Subcutaneous abdominal adipose tissue (tissue), 5 donors: ENCODE measurements around the gene MGMT.

Source experiments
- H3K27ac ChIP-seq: one replicate; pipeline ENCODE4 v1.7.0; 2013; ENCODE audit warnings: low read depth, mild to moderate bottlenecking, inconsistent platforms, low read length, moderate library complexity
- H3K27me3 ChIP-seq, 5 donors: one replicate each; pipeline ENCODE4 v1.7.0; 2013; ENCODE audit warnings: low read length in 5 of 5, inconsistent platforms in 1 of 5; ENCODE audit not compliant: control insufficient read depth in 5 of 5, insufficient read depth in 4 of 5
- H3K36me3 ChIP-seq, 5 donors: one replicate each; pipeline ENCODE4 v1.7.0; 2013; ENCODE audit warnings: low read length in 5 of 5; ENCODE audit not compliant: control insufficient read depth in 5 of 5, insufficient read depth in 5 of 5
- H3K4me1 ChIP-seq, 5 donors: one replicate each; pipeline ENCODE4 v1.7.0; 2013; ENCODE audit warnings: low read length in 5 of 5, mild to moderate bottlenecking in 3 of 5, moderate library complexity in 1 of 5; ENCODE audit not compliant: control insufficient read depth in 5 of 5, insufficient read depth in 5 of 5
- H3K4me3 ChIP-seq, 5 donors: one replicate each; pipeline ENCODE4 v1.7.0; 2013; ENCODE audit warnings: low read length in 5 of 5, low read depth in 1 of 5
- H3K9ac ChIP-seq, 5 donors: one replicate each; pipeline ENCODE4 v1.7.0; 2013; ENCODE audit warnings: low read length in 5 of 5, mild to moderate bottlenecking in 4 of 5, moderate library complexity in 3 of 5
- H3K9me3 ChIP-seq, 5 donors: one replicate each; pipeline ENCODE4 v1.7.0; 2013; ENCODE audit warnings: low read length in 5 of 5; ENCODE audit not compliant: control insufficient read depth in 5 of 5
- donor health status: healthy.
- donor health status: healthy.
- donor health status: healthy.
- donor health status: healthy.
- donor health status: healthy.

The MGMT gene

DNA sequence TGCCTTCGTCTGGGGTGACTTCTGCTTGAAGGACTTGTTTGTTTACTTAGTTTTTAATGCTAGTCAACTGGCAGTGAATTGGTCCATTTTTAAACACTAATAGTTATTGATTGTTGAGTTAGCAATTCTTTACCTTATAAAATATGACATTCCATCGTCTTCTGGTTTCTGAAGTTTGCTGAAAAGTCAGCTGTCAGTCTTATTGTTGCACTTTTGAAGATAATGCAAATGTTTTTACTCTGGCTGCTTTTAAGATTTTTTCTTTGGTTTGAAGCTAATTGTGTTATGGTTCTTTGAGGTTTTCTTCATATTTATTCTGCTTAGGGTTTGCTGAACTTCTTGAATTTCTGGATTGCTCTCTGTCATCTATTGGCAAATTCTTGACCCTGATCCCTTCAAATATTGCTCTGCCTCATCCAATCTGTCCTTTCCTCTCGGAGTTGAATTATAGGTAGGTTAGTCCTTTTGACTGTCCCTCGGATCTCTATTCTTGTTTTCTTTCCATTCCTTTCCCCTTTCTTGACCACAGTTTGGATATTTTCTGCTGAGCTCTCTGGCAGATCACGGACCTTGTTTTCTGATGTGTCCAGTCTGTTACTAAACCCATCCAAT, 24.2 kb downstream of the MGMT start:
- H3K4me1 ChIP-seq: no peaks in the 10 kb centered on the region
- H3K9ac ChIP-seq: no peak overlapping the region
- H3K9me3 ChIP-seq: peaks cover 10 to 29% (median 22%) of the 10 kb centered on the region in 5 donors
- peaks cover 0 to 4% (median 0%) of the 10 kb centered on the region in 5 donors for H3K36me3 ChIP-seq
- no peaks in the 10 kb centered on the region for H3K27me3 ChIP-seq
- H3K4me3 ChIP-seq: no peak overlapping the region
- no peak overlapping the region for H3K27ac ChIP-seq

DNA sequence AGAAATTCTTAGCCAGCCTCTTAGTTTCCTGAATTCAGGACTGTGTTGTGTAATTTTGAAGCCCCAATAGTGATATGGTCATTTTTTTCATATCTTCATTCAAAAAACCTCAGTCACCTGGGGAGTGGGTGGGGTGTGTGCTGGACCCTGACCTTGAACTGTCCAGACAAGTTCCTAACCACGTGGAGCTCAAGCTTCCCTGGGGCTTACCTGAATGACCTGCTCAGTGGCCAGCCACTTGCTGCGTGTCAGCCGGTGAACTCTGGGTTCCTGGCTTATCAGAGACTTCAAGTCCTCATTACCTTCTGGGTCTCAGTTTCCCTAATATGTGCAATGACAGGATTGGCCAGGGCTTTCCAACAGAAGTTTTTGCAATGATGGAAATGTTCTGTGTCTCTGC, 27.1 kb downstream of the MGMT start:
- no peak overlapping the region for H3K4me3 ChIP-seq
- H3K27ac ChIP-seq: no peak overlapping the region
- H3K9ac ChIP-seq: no peak overlapping the region
- H3K36me3 ChIP-seq: peaks cover 0 to 11% (median 7%) of the 10 kb centered on the region in 5 donors
- H3K27me3 ChIP-seq: no peaks in the 10 kb centered on the region
- H3K9me3 ChIP-seq: peaks cover 10 to 29% (median 22%) of the 10 kb centered on the region in 5 donors
- H3K4me1 ChIP-seq: no peaks in the 10 kb centered on the region

DNA sequence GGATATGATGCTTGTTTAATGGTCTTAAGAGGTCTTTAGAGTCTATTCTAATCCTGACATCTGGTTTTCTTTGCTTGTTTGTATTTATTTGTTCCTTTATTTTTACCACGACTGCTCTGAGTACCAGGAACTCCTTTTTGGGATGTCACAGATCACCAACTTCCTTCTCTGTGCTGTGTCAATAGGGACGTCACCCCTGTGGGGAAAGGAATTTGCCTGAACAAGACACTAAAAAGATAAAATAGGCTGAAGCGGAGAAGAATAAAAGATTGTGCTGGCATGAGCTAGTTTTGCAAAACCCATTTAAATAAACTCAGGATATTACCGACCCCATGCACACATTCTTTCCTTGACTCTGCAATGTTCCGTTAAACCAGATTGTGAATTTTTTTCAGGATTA, 27.7 kb downstream of the MGMT start:
- H3K36me3 ChIP-seq: peaks cover 0 to 11% (median 7%) of the 10 kb centered on the region in 5 donors
- H3K9ac ChIP-seq: no peak overlapping the region
- H3K4me1 ChIP-seq: no peaks in the 10 kb centered on the region
- no peak overlapping the region for H3K4me3 ChIP-seq
- no peaks in the 10 kb centered on the region for H3K27me3 ChIP-seq
- no peak overlapping the region for H3K27ac ChIP-seq
- peaks cover 10 to 25% (median 22%) of the 10 kb centered on the region in 5 donors for H3K9me3 ChIP-seq

DNA sequence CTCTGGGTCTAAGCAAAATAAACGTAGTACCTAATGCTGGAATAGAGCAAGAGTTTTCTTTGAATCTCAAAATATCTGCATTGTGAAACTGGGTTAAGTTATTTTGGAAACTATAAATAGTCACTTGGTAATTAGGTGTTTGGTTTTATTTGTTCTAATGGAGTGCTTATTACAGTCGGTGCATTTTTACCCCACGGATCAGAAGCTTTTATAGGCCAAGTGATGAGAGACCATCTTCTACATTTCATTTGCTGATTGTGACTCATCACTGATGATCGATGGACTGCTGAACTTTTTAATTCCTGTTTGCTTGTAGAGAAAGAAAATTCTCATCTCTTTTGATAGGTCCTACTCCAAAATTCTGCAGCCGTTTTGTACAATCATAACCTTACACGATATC, 28.2 kb downstream of the MGMT start:
- no peak overlapping the region for H3K4me3 ChIP-seq
- H3K36me3 ChIP-seq: peaks cover 0 to 11% (median 7%) of the 10 kb centered on the region in 5 donors
- H3K4me1 ChIP-seq: no peaks in the 10 kb centered on the region
- H3K9me3 ChIP-seq: peaks cover 10 to 22% (median 20%) of the 10 kb centered on the region in 5 donors
- no peak overlapping the region for H3K9ac ChIP-seq
- no peaks in the 10 kb centered on the region for H3K27me3 ChIP-seq
- no peak overlapping the region for H3K27ac ChIP-seq

DNA sequence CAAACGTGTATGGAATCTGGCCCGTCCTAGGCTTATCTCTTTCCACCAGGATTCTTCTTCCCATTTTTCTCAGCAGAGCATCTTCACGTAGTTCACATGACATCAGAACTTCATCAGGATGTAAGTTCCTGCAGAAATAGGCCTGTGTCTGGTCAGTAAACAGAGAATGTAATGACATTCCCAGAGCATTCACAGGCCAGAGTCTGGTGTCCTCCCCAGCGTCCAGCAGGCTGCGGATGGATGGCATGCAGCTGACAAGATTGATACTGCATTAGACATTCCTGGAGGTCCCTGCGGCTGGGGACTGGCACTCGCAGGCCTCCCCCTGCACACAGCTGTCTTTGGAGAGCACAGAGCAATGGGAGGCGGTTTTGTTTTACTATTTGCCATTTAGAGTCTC, 28.7 kb downstream of the MGMT start:
- Histone ChIP-seq H3K4me1 (no peaks in the 10 kb centered on the region), H3K36me3 (peaks cover 0 to 11% (median 9%) of the 10 kb centered on the region in 5 donors), H3K4me3 (no peak overlapping the region), H3K9me3 (peaks cover 9 to 21% (median 18%) of the 10 kb centered on the region in 5 donors), H3K27ac (no peak overlapping the region), H3K27me3 (no peaks in the 10 kb centered on the region), H3K9ac (no peak overlapping the region)

DNA sequence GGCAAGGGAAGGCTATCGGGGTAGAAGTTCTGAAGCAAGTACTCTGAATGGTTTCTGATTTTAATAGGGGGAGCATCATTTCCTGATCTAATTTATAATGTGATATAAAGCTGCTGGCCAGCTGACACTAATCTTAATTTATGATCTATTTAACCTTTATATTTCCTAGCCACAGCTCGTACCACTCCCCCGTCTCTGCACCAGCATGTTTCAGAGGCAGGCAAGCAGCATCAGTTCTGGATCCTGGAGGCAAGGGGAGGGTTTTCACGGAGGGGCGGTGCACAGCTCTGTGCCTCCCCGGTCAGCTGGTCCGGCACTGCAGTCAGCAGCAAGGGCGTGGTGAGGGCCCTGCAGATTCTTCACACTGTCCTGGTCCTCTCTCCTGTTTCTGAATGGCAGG, 30.0 kb downstream of the MGMT start:
- Histone ChIP-seq H3K27me3 (no peaks in the 10 kb centered on the region), H3K27ac (no peak overlapping the region), H3K4me3 (no peak overlapping the region), H3K36me3 (peaks cover 0 to 13% (median 10%) of the 10 kb centered on the region in 5 donors), H3K9me3 (peaks cover 1 to 9% (median 7%) of the 10 kb centered on the region in 5 donors), H3K9ac (no peak overlapping the region), H3K4me1 (no peaks in the 10 kb centered on the region)

DNA sequence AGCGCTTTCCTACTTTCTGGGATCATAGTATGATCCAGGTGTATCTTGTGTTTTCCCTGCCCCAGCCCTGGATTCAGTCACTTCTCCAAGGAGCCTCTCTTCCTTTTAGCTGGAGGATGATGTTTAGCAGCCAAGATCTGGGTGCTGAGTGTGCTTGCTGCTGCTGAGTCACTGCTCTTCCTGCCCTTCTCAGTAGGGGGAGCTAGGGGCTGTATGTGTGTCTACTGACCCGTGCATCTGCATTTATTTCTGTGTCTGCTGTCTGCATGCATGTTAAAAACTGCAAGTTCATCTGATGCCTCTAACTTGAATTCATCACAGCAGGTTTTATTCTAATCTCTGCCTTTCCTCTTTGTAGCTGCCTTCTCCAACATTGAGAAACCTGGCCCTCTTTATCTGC, 31.6 kb downstream of the MGMT start:
- no peaks in the 10 kb centered on the region for H3K4me1 ChIP-seq

DNA sequence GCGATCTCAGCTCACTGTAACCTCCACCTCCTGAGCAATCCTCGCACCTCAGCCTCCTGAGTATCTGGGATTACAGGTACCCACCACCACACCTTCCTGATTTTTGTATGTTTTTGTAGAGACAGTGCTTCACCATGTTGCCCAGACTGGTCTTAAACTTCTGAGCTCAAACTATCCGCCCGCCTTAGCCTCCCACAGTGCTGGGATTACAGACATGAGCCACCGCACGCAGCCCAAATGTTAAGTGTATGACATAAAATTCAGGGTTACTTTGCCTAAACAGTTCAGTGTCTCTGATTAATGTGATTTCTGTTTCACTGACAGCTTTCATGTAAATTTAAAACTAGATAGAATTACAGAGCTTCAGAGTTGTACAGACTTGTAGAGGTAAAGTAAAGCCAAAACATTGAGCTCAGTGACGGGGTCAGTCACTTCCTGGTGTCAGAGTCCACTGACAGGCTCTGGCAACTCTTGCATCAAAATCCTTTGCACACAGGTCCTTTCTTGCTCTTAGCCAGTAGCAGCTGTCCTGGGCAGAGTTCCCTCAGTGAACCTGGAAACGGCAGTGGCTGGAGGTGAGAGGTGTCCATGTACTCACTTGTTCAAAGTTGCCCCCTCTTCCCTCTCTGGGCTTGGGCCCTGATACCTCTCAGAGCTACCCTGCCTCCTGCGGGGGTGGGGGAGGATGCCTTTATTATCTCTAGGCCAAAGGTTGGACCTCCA, 33.7 kb downstream of the MGMT start:
- no peaks in the 10 kb centered on the region for H3K27me3 ChIP-seq
- no peak overlapping the region for H3K27ac ChIP-seq
- peaks cover 0 to 13% (median 8%) of the 10 kb centered on the region in 5 donors for H3K36me3 ChIP-seq
- no peaks in the 10 kb centered on the region for H3K9me3 ChIP-seq
- H3K4me3 ChIP-seq: no peak overlapping the region
- no peaks in the 10 kb centered on the region for H3K4me1 ChIP-seq
- no peak overlapping the region for H3K9ac ChIP-seq

More for the DNA sequence above, 31.6 kb downstream of the MGMT start:
- Histone ChIP-seq H3K9me3 (no peaks in the 10 kb centered on the region), H3K27ac (no peak overlapping the region), H3K36me3 (peaks cover 0 to 13% (median 10%) of the 10 kb centered on the region in 5 donors), H3K9ac (no peak overlapping the region), H3K4me3 (no peak overlapping the region), H3K27me3 (no peaks in the 10 kb centered on the region)

DNA sequence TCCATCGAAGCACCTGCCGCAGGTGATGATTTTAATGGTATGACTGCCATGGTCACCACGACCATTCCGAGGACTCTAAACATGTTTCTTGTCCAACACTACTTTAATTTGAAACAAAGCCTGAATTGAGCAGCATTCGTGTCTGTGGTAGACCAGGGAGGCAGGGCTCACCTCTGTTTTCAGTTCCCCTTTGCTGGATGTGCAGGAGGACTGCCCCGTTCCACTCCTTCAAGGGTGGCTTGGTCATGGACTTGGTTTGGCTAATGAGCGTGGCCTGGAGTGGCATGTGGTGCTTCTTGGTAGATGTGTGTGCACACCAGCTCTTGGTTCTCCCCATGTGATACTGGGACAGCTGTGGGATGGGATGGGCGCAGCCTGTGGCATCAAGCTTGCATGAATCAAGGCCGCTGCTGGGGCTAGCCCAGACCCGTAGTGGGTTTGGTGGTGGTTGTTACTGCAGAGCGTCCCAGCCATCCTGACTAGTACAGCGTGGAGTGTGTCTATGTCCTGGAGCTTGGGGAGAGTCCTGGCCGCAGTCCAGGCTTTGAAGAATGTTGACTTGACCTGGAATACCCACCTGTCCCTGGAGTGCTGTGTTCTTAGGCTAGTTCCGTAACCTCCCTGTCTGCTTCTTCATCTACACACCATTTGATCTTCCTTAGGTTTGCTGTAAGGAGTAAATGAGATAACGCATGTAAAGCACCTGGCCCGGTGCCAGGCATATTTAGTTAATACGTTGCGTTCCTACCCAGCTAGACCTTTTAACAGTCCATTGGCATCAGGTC, 34.8 kb downstream of the MGMT start:
- Histone ChIP-seq H3K9me3 (no peaks in the 10 kb centered on the region), H3K4me3 (no peak overlapping the region)

DNA sequence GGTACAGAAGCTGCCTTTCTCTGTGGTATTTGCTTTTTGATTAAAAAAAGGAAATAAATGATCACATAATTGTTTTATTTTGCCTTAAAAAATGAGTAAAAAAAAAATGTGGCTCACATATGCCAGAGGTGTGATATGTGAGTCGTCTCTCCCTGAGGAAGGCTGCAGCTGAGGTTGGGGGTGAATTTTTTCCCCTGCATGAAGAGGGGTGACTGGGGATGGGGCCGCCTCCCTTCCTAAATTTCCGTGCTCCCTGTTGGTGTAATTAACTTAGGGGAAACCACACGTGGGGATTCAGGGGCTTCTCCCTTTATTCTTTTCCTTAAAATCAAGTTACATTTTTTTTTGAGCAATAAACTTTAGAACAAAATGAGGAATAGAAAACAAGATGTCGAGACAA, 35.4 kb downstream of the MGMT start:
- Histone ChIP-seq H3K4me1 (no peaks in the 10 kb centered on the region), H3K27me3 (no peaks in the 10 kb centered on the region), H3K4me3 (no peak overlapping the region), H3K9ac (no peak overlapping the region), H3K27ac (no peak overlapping the region), H3K9me3 (peaks cover 0 to 3% (median 0%) of the 10 kb centered on the region in 5 donors), H3K36me3 (peaks cover 0 to 8% (median 6%) of the 10 kb centered on the region in 5 donors)

More for the DNA sequence above, 34.8 kb downstream of the MGMT start:
- H3K4me1 ChIP-seq: no peaks in the 10 kb centered on the region
- H3K36me3 ChIP-seq: peaks cover 0 to 13% (median 7%) of the 10 kb centered on the region in 5 donors
- no peaks in the 10 kb centered on the region for H3K27me3 ChIP-seq
- no peak overlapping the region for H3K27ac ChIP-seq
- no peak overlapping the region for H3K9ac ChIP-seq
